Effector memory CD8-positive, alpha-beta T cell (primary cell): ENCODE data around the gene BTBD16.

Experiments
- ATAC-seq: fragments of 150-1000 bp; cut with Tn5 transposase; replicated peaks from 2 replicates; pipeline ENCODE4 v1.10.0; 2021; ENCODE audit warnings: mild to moderate bottlenecking, moderate library complexity
- DNase-seq, 3 experiments: peaks; one replicate each; pipeline ENCODE4 v3.0.0; 2021
- H3K27ac Mint-ChIP-seq, 2 donors: one replicate each; pipeline ENCODE4 v1.8.0; 2022; ENCODE audit warnings: mild to moderate bottlenecking in 2 of 2, mixed read lengths in 2 of 2, moderate library complexity in 2 of 2
- H3K27me3 Mint-ChIP-seq, 2 donors: one replicate each; pipeline ENCODE4 v1.8.0; 2022; ENCODE audit warnings: mixed read lengths in 2 of 2
- H3K36me3 Mint-ChIP-seq: one replicate; pipeline ENCODE4 v1.8.0; 2022; ENCODE audit warnings: mild to moderate bottlenecking, moderate library complexity, mixed read lengths; ENCODE audit not compliant: insufficient read depth
- H3K4me1 Mint-ChIP-seq, 2 donors: one replicate each; pipeline ENCODE4 v1.8.0; 2022; ENCODE audit warnings: low read depth in 2 of 2, mixed read lengths in 2 of 2
- H3K4me3 Mint-ChIP-seq, 2 donors: one replicate each; pipeline ENCODE4 v1.8.0; 2022; ENCODE audit warnings: mild to moderate bottlenecking in 2 of 2, mixed read lengths in 2 of 2, moderate library complexity in 2 of 2
- H3K9me3 Mint-ChIP-seq, 2 donors: one replicate each; pipeline ENCODE4 v1.8.0; 2022; ENCODE audit warnings: mixed read lengths in 2 of 2

The BTBD16 gene

GRCh38 chr10:122295451-122295809, 24.3 kb downstream of the BTBD16 start:
- Mint-ChIP-seq H3K4me3 (peak overlapping the region in 1 of 2 donors; percentile 30), H3K27ac (no peak overlapping the region), H3K36me3 (peaks cover 3% of the 10 kb centered on the region), H3K4me1 (peaks cover 15 to 19% of the 10 kb centered on the region in 2 donors), H3K9me3 (no peaks in the 10 kb centered on the region), H3K27me3 (peaks cover 0 to 19% of the 10 kb centered on the region in 2 donors)
- DNase-seq (no peak), ATAC-seq (no peak)

- H3K4me1 Mint-ChIP-seq, result peaks cover 15 to 17% of the 10 kb centered on the region in 2 donors
- H3K4me3 Mint-ChIP-seq, result no peak overlapping the region
- no peak for ATAC-seq
- no peak for DNase-seq
- H3K27me3 Mint-ChIP-seq, result peaks cover 0 to 19% of the 10 kb centered on the region in 2 donors
- peaks cover 3% of the 10 kb centered on the region for H3K36me3 Mint-ChIP-seq
- no peaks in the 10 kb centered on the region for H3K9me3 Mint-ChIP-seq
- H3K27ac Mint-ChIP-seq, result no peak overlapping the region
Observed at GRCh38 chr10:122296363-122297120, 25.4 kb downstream of the BTBD16 start.

GRCh38 chr10:122297583-122297982, 26.5 kb downstream of the BTBD16 start:
- Mint-ChIP-seq H3K4me3 (no peak overlapping the region), H3K4me1 (peaks cover 15 to 17% of the 10 kb centered on the region in 2 donors)

GRCh38 chr10:122298206-122298597, 27.1 kb downstream of the BTBD16 start:
- DNase-seq, result no peak
- Mint-ChIP-seq H3K4me1 (peaks cover 15 to 17% of the 10 kb centered on the region in 2 donors), H3K4me3 (no peak overlapping the region), H3K27me3 (peaks cover 0 to 19% of the 10 kb centered on the region in 2 donors), H3K36me3 (peaks cover 3% of the 10 kb centered on the region), H3K9me3 (no peaks in the 10 kb centered on the region), H3K27ac (peak overlapping the region in 1 of 2 donors; percentile 24)
- ATAC-seq, result no peak

More at GRCh38 chr10:122297583-122297982, 26.5 kb downstream of the BTBD16 start:
- Mint-ChIP-seq H3K9me3 (no peaks in the 10 kb centered on the region), H3K36me3 (peaks cover 3% of the 10 kb centered on the region), H3K27ac (no peak overlapping the region), H3K27me3 (peaks cover 0 to 19% of the 10 kb centered on the region in 2 donors)
- ATAC-seq (no peak), DNase-seq (no peak)

- Mint-ChIP-seq H3K27me3 (peaks cover 0 to 19% of the 10 kb centered on the region in 2 donors), H3K4me1 (peaks cover 15% of the 10 kb centered on the region in 2 donors), H3K4me3 (peak overlapping the region; percentile 44 to 60), H3K36me3 (peaks cover 3% of the 10 kb centered on the region), H3K27ac (peak overlapping the region in 1 of 2 donors; percentile 24), H3K9me3 (no peaks in the 10 kb centered on the region)
- ATAC-seq, result peak; percentile 92
- peak; percentile 61 to 71 (median 63) for DNase-seq
Observed at GRCh38 chr10:122298598-122299301, 27.7 kb downstream of the BTBD16 start.

- Mint-ChIP-seq H3K9me3 (no peaks in the 10 kb centered on the region), H3K27me3 (peaks cover 0 to 19% of the 10 kb centered on the region in 2 donors), H3K27ac (peak overlapping the region in 1 of 2 donors; percentile 33), H3K4me3 (peak overlapping the region; percentile 44 to 49), H3K4me1 (peaks cover 15% of the 10 kb centered on the region in 2 donors), H3K36me3 (peaks cover 3% of the 10 kb centered on the region)
- ATAC-seq, result no peak
- no peak for DNase-seq
Observed at GRCh38 chr10:122299423-122300075, 28.5 kb downstream of the BTBD16 start.

- DNase-seq (no peak), ATAC-seq (peak; percentile 26)
- Mint-ChIP-seq H3K4me3 (no peak overlapping the region), H3K27ac (no peak overlapping the region), H3K9me3 (peaks cover 0 to 5% of the 10 kb centered on the region in 2 donors), H3K27me3 (peaks cover 0 to 19% of the 10 kb centered on the region in 2 donors), H3K4me1 (peaks cover 4 to 7% of the 10 kb centered on the region in 2 donors), H3K36me3 (peaks cover 3% of the 10 kb centered on the region)
Observed at GRCh38 chr10:122301055-122301810, 30.1 kb downstream of the BTBD16 start.

- Mint-ChIP-seq H3K36me3 (peaks cover 3% of the 10 kb centered on the region), H3K27me3 (peaks cover 0 to 19% of the 10 kb centered on the region in 2 donors), H3K4me3 (no peak overlapping the region), H3K4me1 (peaks cover 4 to 7% of the 10 kb centered on the region in 2 donors), H3K9me3 (peaks cover 0 to 5% of the 10 kb centered on the region in 2 donors), H3K27ac (no peak overlapping the region)
- ATAC-seq (no peak), DNase-seq (no peak)
Observed at GRCh38 chr10:122301811-122302115, 30.7 kb downstream of the BTBD16 start.

- Mint-ChIP-seq H3K27me3 (peaks cover 0 to 19% of the 10 kb centered on the region in 2 donors), H3K36me3 (peaks cover 3% of the 10 kb centered on the region), H3K27ac (no peak overlapping the region), H3K4me3 (no peak overlapping the region), H3K9me3 (peaks cover 0 to 5% of the 10 kb centered on the region in 2 donors), H3K4me1 (peaks cover 4 to 7% of the 10 kb centered on the region in 2 donors)
- ATAC-seq (no peak), DNase-seq (no peak)
Observed at GRCh38 chr10:122302315-122302714, 31.2 kb downstream of the BTBD16 start.

- H3K4me3 Mint-ChIP-seq, result no peak overlapping the region
- H3K4me1 Mint-ChIP-seq, result peaks cover 4 to 5% of the 10 kb centered on the region in 2 donors
- no peak overlapping the region for H3K27ac Mint-ChIP-seq
- no peak for DNase-seq
- H3K36me3 Mint-ChIP-seq, result peaks cover 3% of the 10 kb centered on the region
- no peak for ATAC-seq
- H3K9me3 Mint-ChIP-seq, result peaks cover 0 to 5% of the 10 kb centered on the region in 2 donors
- peaks cover under 1 to 19% of the 10 kb centered on the region in 2 donors for H3K27me3 Mint-ChIP-seq
Observed at GRCh38 chr10:122303271-122304053, 32.4 kb downstream of the BTBD16 start.

- H3K27me3 Mint-ChIP-seq, result peaks cover 6 to 16% of the 10 kb centered on the region in 2 donors
- peaks cover 0 to 5% of the 10 kb centered on the region in 2 donors for H3K9me3 Mint-ChIP-seq
- no peaks in the 10 kb centered on the region for H3K36me3 Mint-ChIP-seq
- peaks cover 0 to 2% of the 10 kb centered on the region in 2 donors for H3K4me1 Mint-ChIP-seq
- H3K4me3 Mint-ChIP-seq, result no peak overlapping the region
- ATAC-seq (no peak), DNase-seq (no peak)
- no peak overlapping the region for H3K27ac Mint-ChIP-seq
Observed at GRCh38 chr10:122304054-122304579, 33.0 kb downstream of the BTBD16 start.

- H3K4me3 Mint-ChIP-seq, result no peak overlapping the region
- H3K27ac Mint-ChIP-seq, result no peak overlapping the region
- H3K4me1 Mint-ChIP-seq, result no peaks in the 10 kb centered on the region
- peaks cover 0 to 5% of the 10 kb centered on the region in 2 donors for H3K9me3 Mint-ChIP-seq
- DNase-seq (no peak), ATAC-seq (no peak)
- no peaks in the 10 kb centered on the region for H3K36me3 Mint-ChIP-seq
- peaks cover 16 to 18% of the 10 kb centered on the region in 2 donors for H3K27me3 Mint-ChIP-seq
Observed at GRCh38 chr10:122306282-122306681, 35.2 kb downstream of the BTBD16 start.
